RWPE1 (cell line): Measurements from ENCODE around the gene LRRC4.

ENCODE experiments used
- CTCF ChIA-PET: fragments of 350-600 bp; sonication (Branson Sonifier 250); formaldehyde crosslinking; extraction: SDS; loops from one replicate; lab custom pipeline; 2021; lab: Yijun Ruan, JAX
- POLR2A ChIA-PET: fragments of 400-600 bp; formaldehyde crosslinking; extraction: SDS; loops from one replicate; lab custom pipeline; 2020; ENCODE audit warnings: antibody characterized with exemption; ENCODE audit not compliant: low non-redundant PET; lab: Yijun Ruan, JAX
- DNase-seq: peaks from one replicate; pipeline ENCODE4 v3.0.0; 2012; ENCODE audit warnings: low spot score
- H3K27ac ChIP-seq: fragments of 450-650 bp; 2 replicates; pipeline ENCODE4 v1.5.1; 2017
- CTCF ChIP-seq: fragments of 450-650 bp; conservative IDR thresholded peaks from 2 replicates; pipeline ENCODE4 v1.5.1; 2017; ENCODE audit warnings: low read depth, mild to moderate bottlenecking

Gene LRRC4

GRCh38 chr7:127986581-127987521 is 44.4 kb downstream of the LRRC4 start:
- ChIA-PET POLR2A (no interaction called here), CTCF (no interaction called here)
- no peak for DNase-seq
- TF ChIP-seq CTCF: no peak
- no peak overlapping the region for H3K27ac ChIP-seq

GRCh38 chr7:127983804-127984332 is 47.4 kb downstream of the LRRC4 start:
- CTCF ChIA-PET: no interaction called here
- POLR2A ChIA-PET: no interaction called here
- no peak overlapping the region for H3K27ac ChIP-seq
- no peak for TF ChIP-seq CTCF
- peak; percentile 2 for DNase-seq

GRCh38 chr7:127981965-127982364 is 49.3 kb downstream of the LRRC4 start:
- no peak for DNase-seq
- no peak overlapping the region for H3K27ac ChIP-seq
- ChIA-PET CTCF (interaction anchor here (0.7 kb wide), 2 partner anchors 118 to 154 kb away, joined by 3 read pairs; no protein-coding TSS in a partner anchor), POLR2A (no interaction called here)
- no peak for TF ChIP-seq CTCF

- CTCF ChIA-PET: no interaction called here
- POLR2A ChIA-PET: no interaction called here
- DNase-seq: no peak
- no peak overlapping the region for H3K27ac ChIP-seq
- no peak for TF ChIP-seq CTCF
These were observed 50.3 kb downstream of the LRRC4 start for GRCh38 chr7:127980901-127981300.

- no peak overlapping the region for H3K27ac ChIP-seq
- CTCF ChIA-PET: no interaction called here
- DNase-seq: no peak
- TF ChIP-seq CTCF: no peak
- POLR2A ChIA-PET: no interaction called here
These were observed 51.5 kb downstream of the LRRC4 start for GRCh38 chr7:127979728-127980126.

GRCh38 chr7:127979113-127979727 is 52.0 kb downstream of the LRRC4 start:
- H3K27ac ChIP-seq: no peak overlapping the region
- no peak for DNase-seq
- no peak for TF ChIP-seq CTCF
- POLR2A ChIA-PET: no interaction called here
- CTCF ChIA-PET: no interaction called here
